Measurements from ENCODE around the gene TMEM101.

- no peak for TF ChIP-seq CTCF (IDR thresholded peaks at IDR 0.05)
- TF ChIP-seq POLR2A (IDR thresholded peaks at IDR 0.05) = no peak
Observed at GRCh38 chr17:43975898-43976297, 38.9 kb downstream of the TMEM101 start.
